Inflammatory macrophage (primary cell): ENCODE results near the gene C1orf116.

Source experiments
- DNase-seq, 2 donors: peaks; one replicate each; pipeline ENCODE4 v3.0.0-alpha.2; 2020 to 2022
- total RNA-seq, 18 experiments: gene quantifications; one replicate each; lab custom pipeline; 2026; ENCODE audit warnings: mixed read lengths in 6 of 18, inconsistent platforms in 2 of 18; lab: John Stamatoyannopoulos, UW

C1orf116 gene
- 0 to 0.33 (median 0.02) reads per million in 18 experiments for total RNA-seq

DNA sequence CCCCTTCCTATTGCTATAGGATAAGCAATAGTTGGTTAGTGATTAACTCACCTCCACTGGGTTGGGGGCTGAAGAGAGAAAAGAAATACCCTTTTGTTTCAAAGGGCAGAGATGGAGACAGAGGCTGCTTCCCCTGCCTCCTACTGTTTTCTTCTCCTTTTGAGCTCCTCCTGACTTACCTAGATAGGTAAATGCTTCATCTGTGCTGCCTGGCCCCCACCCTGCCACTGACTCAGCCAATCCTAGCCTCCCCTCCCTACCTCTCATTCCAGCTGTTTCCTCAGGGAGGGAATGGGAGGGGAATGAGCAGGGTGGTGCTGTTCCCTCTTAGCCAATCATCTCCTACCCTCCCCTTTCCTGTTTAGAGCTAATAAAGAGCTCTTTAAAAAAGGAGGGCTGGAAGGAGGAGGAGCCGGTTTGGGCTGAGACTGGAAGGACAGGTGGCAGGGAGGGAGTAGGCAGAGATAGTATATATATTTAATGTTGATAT, at the start of gene C1orf116:
Gene C1orf116, minus strand, starts transcription at position 229 of the 490 bp plus-strand sequence. CDS start 5,158 bp downstream, outside the sequence.
- no peak for DNase-seq

DNA sequence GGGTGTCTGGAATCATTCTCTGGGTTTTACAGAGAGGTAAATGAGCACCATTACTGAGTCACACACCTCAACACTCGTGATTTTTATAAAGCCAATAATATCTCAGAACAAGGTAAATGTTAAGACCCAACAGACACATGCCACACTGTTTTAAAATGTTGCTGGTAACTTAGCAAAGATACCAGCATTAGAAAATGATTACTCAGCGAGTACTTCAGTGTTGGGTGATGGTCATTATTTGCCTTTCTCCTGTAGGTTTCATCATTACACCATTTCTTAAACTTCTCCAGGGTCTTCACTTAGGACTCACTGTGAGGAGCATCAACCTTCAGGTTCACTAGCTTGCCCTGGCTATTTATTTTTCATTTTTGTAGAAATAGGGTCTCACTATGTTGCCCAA, 49.2 kb upstream of the C1orf116 start:
- no peak for DNase-seq

GRCh38 chr1:207081088-207081487, 48.5 kb upstream of the C1orf116 start:
- DNase-seq, result no peak

DNA sequence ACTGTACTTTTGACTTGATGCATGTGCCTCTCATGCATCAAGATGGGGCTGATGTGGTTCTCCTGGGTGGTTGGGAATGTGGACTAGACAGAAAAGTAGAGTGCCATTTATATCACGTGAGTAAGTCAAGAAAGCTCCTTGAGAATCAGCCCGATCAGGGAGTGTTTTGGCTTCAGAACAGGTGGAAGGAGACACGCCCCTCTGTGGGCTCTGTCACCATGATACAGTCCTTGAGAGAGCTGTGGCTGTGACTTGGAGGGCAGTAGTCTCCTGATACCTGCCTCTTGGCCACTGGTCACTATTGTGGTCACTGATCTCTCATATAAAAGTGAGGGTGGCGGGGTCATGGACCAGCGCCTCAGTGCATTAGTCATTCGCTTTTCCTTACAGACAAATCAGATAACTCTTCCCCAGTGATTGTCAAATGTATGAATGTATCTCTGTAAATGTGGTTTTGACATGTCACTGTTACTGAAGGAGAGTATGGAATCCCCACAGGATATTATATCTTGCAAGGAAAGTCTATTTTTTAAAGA, 47.2 kb upstream of the C1orf116 start:
- no peak for DNase-seq

GRCh38 chr1:207078578-207079132, 46.1 kb upstream of the C1orf116 start:
- no peak for DNase-seq

GRCh38 chr1:207077470-207078377, 45.2 kb upstream of the C1orf116 start:
- peak; percentile 87 to 92 for DNase-seq

DNA sequence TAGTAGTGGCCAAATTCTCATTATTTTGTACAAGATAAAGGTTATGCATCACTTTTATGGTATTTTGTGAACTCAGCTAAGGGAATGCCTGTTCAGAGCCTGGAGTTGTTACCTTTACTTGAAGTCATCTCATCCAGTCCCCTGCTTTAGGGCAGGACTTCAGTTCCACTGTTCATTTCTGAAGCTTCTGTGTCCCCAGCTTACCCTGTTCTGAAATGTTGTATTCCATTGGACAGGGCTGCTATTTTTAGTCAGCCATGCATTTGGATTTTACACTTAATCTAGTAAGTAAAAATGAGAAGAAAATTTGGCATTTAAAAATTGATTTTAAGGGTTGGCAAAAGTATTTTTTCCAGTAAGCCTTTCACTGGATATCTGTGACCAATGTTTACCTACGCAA, 44.5 kb upstream of the C1orf116 start:
- DNase-seq, result no peak

DNA sequence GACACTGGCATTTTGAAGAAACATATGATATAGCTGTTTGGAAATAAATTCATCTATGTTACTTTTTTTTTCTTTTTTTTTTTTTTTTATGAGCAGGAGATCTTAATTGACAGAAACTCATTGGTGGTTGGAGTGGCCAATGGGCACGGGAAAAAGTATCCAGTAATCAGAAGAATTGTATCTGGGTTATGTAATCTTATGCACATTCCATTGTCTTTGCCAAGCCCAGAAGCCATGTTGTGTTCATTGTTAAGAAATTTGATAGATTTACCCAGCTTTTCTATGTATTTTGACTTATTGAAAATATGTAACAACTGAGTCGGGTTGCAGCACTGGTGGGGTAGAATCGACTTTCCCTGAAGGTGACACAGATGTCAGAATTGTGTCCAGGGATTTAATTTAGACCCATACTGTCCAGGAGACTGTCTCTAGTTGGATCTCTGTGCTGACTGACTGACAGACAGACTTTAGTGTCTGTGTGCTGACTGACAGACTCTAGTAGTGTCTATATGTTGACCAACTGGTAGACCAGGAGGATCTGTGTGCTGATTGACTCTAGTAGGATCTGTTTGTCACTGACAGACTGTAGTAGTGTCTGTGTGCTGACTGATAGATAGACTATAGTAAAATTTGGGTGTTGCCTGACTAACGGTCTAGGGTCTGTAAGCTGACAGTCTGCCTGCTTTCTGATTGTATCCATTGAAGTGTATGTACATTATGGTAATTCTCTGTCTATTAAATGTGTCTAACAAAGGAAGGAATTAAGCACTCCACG, 43.8 kb upstream of the C1orf116 start:
- no peak for DNase-seq

GRCh38 chr1:207073906-207074820, 41.6 kb upstream of the C1orf116 start:
- DNase-seq, result no peak

DNA sequence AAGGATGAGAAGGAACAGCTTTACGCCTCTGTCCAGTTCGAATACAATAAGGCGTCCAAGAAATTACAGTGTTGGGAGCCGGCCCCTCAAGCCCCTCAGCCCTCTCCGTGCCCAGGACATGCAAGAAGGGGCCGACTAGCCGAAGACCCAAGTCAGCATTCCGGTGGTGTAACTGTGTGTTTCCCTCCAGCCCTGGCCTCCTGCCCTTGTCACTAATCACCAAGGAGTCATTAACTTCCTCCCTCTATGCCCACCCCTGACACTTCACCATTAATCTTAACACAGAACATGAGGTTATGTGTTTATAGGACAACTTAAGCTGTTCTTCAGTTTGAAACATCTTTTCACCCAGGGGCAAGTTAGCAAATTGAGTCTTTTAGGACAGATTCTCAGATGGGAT, 39.7 kb upstream of the C1orf116 start:
- DNase-seq, result no peak

- DNase-seq, result no peak
Measured at GRCh38 chr1:207071426-207071825, 38.9 kb upstream of the C1orf116 start.

DNA sequence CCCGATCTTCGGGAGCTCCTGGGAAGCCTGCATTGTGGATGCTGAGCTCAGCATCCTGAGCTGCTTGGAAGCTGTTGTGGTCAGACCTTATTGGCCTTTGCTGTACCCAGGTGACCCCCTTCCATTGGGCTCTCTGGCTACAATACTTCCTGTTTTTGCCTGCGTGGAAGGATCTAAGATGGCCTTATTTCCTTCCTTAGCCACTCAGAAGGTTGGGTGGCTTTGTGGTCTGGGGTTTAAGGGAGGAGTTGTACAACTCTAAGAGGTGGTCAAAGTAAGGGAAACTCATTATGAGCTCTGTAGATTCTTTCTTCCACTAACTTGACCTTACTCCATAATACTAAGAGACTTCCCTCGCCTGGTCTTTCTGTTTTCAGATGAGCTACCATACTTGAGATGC, 38.3 kb upstream of the C1orf116 start:
- peak; percentile 6 to 22 for DNase-seq

GRCh38 chr1:207069858-207070506, 37.4 kb upstream of the C1orf116 start:
- DNase-seq, result no peak

DNA sequence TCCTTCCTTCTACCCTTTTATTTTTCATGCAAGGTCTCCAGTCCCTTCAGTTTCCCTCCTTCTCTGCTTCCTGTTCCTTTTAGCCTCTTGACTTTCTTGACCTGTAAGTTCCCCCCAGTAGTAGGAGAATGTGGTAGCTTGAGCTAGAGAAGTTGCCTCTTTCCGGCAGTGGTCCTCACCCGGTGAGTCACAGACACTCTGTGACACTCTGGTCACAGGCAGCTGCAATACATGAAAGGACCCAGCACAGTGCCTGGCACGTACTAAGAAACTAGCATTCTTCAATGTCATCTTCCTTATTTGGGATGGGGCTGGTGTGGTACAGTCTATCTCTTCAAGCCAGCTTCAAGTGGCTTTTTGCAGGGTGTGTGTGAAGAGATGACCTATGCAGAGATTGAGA, 36.5 kb upstream of the C1orf116 start:
- peak; percentile 9 to 37 for DNase-seq

- no peak for DNase-seq
Measured at GRCh38 chr1:207067665-207068064, 35.1 kb upstream of the C1orf116 start.

GRCh38 chr1:207067185-207067584, 34.6 kb upstream of the C1orf116 start:
- DNase-seq, result no peak

GRCh38 chr1:207064561-207064960, 32.0 kb upstream of the C1orf116 start:
- no peak for DNase-seq

- no peak for DNase-seq
Measured at GRCh38 chr1:207063014-207063413, 30.5 kb upstream of the C1orf116 start.

GRCh38 chr1:207062058-207062457, 29.5 kb upstream of the C1orf116 start:
- DNase-seq, result no peak

GRCh38 chr1:207060596-207060995, 28.0 kb upstream of the C1orf116 start:
- DNase-seq, result no peak

DNA sequence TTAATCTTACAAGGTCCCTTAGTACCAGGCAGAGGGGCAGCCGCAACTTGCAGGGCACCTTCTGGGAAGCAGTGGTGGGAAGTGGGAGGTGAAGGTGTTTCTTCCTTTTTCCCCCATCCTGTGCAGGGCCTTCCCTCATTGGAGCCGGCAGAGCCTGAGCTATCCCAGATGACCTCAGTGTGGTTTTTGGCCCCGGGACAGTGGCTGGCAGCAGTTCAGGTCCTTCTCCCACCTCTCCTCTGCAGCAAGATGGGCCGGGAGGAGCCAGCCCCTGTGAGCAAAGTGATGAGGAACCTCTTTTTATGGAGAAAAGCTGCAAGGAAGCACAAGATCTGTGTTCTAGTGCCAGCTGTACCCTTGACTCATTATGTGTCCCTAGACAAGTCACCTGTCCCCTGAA, 27.3 kb upstream of the C1orf116 start:
- no peak for DNase-seq
